Right renal cortex interstitium (tissue), 3 donors: ENCODE results near the gene ZCCHC14. TPM values are rescaled to one million over a fixed set of nuclear protein-coding genes. Genes with fewer than 3 reads are reported as not detected.
A peak's percentile ranks its signal among the peaks of the same experiment; 100 is the strongest.

Source experiments
- DNase-seq, 3 donors: peaks; one replicate each; pipeline ENCODE4 v3.0.0-alpha.2; 2013; ENCODE audit warnings: low read depth in 3 of 3, low spot score in 2 of 3
- polyA plus RNA-seq, 3 donors: library from polyadenylated mRNA; unstranded; fragments of 120-200 nt; gene quantifications; one replicate each; pipeline ENCODE4 v1.2.1, GENCODE V29; 2013; ENCODE audit not compliant: insufficient read length in 3 of 3

Gene ZCCHC14
- polyA plus RNA-seq, 3 donors: 28.6 to 32.1 (median 30.7) TPM

DNA sequence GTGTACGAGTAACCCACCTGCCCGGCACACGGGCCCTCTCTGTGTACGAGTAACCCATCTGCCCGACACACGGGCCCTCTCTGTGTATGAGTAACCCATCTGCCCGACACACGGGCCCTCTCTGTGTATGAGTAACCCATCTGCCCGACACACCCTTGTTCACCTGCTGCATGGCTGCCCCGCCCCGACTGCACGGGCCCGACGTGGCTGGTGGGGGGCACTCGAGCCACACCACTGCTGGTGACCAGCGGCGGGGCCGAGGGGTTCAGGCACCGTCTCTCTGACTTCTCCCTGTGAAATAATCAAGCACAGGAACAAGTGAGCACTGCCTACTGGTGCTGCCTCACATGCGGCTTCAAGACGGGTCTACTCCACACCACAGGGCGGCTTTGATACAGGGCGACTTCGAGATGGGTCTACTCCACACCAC is 78.6 kb downstream of the ZCCHC14 start:
- no peak for DNase-seq

DNA sequence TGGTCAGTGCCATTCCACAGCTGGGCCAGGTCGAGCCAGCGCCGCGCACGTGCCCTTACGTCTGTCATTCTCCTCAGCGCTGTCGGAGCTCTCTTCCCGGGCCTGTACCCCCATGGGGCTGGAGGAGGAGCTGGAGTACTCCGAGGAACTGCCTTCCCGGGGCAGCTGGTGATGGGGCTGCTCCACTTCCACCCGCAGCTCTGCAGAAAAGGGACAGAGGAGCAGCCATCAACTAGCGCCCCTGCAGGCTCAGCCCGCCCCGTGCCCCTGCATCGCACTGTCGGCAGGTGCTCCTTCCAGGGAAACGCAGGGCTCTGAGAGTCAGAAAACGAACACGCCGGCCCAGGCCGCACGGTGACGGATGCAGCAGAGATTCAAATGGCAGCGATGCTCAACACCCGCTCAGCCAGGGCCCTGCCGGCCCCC is 79.8 kb downstream of the ZCCHC14 start:
- DNase-seq: no peak

DNA sequence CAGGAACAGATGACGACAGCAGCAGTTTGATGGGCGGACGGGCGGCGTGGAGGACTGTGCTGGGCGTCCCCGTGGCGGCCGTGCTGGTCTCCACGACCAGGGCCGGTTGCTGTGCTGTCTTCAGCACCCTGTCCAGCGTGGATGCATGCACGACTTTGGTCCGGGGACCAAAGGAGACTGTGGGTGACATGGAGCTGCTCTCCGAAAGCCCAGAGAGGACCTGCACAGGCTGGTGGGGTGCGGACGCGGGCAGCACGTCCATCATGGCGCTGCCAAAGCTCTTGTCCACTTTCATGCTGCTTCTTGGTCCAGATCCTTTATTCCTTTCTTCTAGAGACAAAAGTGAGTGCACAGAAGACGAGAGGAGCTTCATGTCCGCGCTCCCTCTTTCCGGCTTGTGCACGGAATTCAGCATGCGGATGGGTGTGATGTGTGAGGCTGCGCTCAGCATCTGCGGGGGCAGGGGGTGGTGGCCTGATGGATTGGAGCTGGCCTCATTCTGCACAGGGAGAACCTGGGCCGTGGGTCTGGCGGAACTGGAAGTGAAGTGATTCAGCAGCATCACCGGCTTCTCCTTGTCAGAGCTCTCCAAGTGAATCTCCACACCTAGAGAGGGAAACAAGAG is 80.3 kb downstream of the ZCCHC14 start:
- no peak for DNase-seq

DNA sequence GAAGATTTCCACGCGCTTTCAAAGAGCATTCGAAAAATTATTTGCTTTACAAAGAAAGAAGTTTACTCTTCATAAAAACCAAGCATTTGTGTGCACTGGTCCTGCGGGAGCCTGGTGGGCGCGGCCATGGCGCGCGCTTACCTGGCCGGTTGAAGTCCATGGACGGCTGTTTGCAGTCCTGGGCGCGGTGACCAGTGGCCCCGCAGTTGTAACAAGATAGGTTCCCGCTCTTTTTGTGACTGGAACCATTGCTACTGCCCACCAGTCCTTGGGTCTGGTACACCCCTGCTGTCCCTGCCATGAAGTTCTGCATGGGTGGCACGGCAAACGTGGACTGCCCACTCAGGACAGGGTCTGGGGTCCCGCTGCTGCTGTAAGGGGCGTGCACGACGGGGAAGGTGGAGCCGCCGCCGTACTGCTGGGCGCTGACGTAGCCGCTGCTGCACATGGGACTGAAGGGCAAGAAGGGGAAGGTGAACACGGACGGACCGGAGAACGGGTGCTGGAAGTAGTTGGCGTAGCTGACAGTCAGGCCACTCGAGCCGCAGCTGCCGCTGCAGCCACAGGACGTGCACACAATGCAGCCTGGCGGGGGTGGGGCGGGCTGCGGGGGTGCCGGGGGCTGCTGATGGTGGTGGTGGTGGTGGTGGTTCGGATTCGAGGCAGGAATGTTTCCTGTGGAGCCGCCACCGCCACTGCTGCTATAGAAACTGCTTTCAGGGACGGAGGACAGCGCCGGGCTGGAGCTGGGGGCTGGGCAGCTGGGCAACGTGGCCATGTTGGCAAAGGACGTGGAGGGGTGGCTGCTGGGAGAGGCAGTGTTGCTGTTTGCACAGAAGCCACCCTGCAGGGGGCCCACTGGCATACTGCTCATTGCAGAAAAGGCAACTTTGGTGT is 81.2 kb downstream of the ZCCHC14 start:
- no peak for DNase-seq

DNA sequence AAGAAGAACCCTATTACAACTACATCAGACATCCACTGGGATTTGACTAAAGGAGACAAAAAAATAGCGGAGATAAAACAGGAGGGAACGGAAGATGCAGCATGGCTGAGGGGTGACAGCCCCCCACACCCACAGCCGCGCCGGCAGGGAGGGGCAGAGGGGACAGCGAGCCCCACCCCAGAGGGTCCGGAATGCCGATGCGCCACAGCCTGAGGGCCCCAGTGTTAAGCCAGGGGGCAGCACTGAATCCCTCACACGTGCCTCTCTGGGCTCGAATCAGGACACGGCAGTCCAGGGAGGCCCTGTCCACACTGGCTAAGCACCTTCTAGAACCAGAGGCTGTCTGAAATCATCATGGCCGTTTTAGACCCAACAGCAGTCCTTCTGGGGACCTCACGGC is 81.9 kb downstream of the ZCCHC14 start:
- no peak for DNase-seq

DNA sequence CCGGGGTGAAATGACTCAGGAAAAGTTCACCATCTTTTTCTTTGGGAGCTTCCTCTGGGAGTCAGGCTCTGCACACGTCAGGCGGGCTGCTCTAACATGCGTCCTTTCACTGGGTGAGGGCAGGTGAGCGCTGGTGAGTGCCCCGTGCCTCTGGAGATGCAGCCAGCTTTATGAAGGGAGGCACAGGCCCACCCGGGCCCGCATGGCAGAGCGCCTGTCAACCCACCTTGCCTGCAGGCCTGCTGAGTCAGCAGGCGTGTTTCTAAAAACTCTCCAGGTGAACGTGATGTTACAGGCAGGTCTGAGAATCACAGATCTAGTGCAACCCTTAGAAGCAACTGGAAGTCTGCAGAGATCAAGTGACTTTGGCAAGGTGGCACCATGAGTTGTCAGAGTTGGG is 82.3 kb downstream of the ZCCHC14 start:
- no peak for DNase-seq

DNA sequence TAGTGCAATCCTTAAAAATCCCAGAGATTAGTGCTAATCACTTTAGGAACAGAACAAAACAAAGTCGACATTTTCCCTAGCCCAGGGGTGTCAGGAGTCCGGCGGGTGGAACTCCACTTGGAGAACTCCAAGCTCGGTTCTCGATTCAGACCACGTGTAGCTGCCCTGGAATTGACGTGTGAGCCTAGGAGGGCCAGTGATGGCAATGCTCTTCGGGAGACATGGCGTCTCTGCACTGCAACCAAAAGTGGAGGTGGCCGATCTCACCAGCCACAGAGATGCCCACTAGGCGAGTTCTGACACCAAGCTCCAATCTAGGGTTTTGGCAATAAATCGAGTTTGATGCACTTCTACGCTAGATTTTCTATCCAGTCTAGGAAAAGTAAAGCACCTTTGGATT is 83.0 kb downstream of the ZCCHC14 start:
- DNase-seq: no peak

DNA sequence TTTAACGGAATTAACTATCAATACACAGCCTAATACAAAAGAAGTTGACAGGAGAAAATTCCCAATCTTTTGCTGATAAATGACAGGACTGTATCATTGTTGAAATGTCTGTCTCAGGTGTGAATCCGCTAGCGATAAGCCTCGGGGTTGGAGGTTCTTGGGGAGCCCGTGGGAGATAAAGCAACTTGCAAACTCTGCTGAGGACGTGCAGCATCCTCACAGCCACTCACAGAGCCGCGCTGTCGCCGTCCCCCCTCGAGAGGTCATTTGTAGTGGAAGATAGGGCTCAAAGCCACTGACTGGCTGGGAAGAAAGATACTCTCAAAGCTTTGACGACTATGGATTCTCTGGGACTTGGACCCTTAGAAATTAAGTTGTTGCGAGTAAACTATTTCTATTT is 83.7 kb downstream of the ZCCHC14 start:
- DNase-seq: no peak

DNA sequence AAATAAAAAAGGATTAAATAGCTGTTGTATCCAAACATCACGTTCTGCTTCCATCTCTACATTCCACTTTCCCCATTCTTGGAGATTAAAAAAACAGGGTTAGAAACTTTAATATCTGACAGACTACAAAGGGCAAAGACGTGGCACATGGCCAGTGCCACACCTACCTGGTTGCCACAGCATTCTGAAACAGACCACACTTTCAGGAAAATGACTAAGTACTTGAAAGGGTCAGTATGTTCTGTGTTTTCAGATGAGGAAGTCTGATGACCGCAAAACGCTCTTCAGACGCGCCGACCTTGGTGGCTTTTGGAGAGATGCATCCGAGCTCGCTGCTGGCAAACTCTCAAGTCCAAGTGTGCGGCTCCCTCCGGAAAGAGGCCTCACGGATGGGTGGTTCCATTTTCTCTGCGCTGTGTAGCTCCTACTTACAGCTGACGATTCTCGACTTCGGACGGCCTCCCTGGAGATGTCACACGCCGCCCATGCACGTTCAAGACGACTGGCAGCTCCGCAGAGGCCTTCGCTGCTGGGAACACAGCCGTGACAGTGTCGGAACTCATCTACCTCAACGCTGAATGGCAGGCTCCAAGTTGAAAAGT is 85.2 kb downstream of the ZCCHC14 start:
- no peak for DNase-seq

DNA sequence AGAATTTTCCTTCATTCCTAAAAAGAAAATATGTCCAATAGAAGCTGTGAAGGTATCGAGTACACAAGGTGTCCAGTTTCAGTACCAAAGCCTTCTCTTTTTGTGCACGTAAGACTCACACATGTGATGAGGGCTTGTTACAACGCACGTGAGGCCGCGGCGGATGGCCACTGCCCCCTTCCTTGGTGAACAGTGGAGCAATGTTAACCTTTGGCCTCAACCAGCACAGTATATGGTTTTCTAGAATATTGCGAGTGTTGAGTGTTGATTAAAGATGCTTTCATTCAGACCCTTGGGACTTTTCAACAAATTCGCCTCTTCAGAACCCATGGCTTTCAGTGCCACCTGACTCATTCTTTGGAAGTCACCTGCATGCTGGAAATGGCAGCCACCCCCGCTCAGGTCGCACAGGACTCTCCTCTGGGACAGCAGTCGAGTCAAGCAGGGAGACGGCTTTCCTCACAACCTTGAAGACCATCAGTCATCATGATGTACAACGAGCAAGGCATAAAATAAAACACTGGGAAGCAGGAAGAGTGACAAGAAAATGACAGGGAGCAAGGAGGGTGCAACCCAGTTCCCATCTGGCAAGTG is 86.2 kb downstream of the ZCCHC14 start:
- no peak for DNase-seq

DNA sequence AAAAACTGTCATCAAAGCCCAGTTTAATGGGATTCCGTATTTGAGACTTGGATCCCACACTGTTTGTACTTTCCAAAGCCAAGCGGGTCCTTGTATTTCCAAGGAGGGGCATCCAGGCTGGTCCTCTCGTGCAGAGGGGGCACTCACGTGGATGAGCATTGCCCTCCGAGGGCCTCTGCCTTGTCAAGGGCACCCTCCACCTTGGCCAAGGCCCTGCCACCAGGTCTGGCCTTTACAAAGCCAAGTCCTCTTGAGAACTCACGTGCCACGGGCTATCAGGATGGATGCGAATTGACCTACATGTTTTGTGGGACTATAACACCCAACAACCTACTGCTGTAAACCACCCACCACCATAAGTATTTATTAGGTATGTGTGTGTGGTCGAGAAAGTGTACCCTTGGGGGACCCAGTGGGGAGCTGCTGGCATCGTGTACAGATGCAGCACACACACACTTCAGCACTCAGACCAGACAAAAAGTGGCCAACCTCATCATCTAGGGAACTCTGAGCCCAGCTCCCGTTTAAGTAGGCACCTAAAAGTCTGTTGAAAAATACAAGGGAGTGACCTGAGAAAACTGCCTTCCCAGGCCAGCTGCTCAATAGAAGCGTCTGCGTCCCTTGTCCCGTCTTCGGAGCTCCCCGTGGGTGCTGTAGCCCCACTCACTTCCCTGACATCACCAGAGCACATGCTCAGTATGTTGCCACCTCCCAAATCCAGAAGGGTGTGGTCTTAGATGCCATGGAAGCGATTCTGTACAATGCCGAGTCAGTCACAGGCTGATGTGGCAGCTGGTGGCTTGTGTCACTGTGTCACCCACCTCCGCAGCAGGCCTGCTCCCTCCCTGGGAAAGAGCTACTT is 87.8 kb downstream of the ZCCHC14 start:
- DNase-seq: no peak

DNA sequence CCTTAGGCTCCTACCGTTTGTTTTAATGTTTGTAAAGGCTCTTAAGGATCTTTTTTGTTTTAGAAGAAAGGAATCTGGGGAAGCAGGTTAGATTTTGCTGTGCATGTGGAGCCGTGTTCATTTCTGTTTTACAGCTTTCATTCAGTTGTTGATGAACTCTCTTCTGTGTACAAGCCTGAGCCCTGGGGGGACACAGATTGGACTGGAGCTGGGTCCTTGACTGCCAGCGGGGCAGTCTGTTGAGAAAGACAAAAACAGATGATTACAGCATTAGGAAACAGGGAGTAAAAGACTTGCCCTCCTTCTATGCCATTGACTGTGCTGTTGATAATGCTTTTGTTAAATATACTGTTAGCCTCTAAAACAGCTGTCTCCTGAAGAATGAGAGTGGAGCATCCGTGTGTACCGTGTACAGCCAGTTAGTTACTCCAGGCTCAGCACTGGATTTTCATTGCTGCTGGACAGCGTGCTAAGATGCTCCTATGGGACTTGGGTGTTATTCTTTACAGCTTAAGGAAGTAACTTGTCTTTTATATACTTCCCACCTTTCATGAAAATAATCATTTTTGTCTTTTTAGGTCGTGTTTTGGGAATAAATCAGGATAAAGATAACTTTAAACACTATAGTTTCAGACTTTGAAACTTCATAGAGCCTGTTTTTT is 97.5 kb downstream of the ZCCHC14 start:
- DNase-seq: no peak

DNA sequence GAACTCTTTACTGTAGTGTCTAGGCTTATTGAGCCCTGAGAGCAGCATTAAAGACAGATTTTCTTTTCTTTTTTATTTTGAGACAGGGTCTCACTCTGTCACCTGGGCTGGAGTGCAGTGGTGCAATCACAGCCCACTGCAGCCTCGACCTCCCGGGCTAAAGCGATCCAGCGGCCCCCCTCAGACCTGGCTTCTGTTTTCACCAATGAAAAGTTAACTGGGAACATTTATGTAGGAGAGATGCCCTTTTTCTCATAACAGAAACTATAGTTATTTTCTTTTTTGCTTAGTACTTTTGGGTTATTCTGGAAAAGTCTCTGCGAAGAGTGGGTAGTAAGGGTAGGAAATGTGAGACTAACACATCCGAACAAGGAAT is 99.2 kb downstream of the ZCCHC14 start:
- DNase-seq: no peak

DNA sequence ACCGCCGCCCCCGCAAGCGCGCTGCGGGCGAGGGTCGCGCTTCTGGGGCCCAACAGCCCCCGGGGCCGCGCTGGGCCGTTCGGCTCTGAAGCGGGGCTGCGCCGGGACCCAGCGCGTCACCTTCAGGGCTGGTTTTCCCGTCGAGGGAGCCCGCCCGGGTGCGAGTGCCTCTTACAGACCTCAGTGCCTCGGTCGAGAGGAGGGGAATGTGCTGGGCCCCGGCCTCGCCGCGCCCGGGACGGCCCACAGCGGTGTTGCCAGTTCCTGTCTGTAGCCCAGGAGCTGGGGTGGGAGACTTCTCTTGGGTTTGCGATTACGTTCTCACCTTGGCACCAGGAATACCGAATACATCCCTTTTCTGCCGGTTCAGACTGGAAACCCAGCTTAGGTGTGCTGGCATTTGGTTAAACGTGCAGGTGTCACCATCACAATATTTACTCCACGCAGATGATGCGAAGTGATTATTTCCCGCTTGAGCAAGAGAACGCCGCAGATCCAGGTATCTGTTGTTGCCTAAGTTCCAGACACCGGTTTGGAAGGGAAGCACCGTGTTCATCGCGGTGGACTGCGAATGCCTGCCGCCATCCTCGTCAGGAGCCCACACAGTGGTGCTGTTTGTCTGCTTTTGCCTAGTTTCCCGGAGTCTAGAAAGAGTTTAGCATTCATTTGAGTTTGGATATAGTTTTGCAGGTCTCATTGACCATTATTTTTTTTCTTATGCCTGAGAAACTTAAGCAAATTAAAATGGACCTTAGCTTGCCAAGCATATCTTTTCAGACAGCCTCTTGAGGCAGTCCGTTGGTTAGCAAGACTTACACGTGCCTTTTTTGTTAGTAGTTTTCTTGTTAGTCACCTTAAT is 99.8 kb downstream of the ZCCHC14 start:
- no peak for DNase-seq

DNA sequence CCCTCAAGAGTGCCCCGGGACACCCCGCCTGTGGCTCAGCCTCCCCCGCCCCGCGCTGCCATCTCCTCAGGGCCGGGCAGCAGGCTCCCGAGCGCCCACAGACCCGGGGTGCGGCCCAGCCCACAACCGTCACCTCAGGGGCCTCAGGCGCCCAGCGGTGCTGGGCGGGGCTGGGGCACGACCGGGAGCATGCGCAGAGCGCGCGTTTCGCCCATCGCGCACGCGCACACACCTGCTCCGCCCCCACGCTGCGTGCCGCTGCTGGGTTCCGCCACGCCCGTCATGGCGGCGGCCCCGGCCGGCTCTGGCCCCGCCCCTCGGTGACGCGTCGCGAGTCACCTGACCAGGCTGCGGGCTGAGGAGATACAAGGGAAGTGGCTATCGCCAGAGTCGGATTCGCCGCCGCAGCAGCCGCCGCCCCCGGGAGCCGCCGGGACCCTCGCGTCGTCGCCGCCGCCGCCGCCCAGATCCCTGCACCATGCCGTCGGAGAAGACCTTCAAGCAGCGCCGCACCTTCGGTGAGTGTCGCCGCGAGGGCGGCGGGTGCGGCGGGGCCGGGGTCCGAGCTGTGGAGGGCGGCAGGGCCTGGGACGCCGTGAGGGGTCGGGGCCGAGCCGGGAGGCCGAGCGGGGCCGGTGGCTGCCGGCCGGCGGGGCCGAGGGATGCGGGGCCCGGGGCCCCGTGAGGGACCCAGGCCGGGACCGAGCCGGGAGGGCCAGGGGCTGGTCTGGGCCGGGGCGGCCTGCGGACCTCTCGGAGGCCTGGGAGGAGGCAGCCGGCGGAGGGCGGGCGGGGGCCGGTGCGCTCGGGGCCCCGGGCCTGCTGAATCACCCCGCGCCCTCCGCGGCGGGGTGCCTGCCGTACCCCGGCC is 100.6 kb downstream of the ZCCHC14 start, which contains the start of gene MAP1LC3B:
Gene MAP1LC3B (plus strand): TSS at position 387 of the 871 bp plus-strand sequence. CDS start 92 bp downstream, at position 479.
- DNase-seq: peak; percentile 89 to 94 (median 92)

DNA sequence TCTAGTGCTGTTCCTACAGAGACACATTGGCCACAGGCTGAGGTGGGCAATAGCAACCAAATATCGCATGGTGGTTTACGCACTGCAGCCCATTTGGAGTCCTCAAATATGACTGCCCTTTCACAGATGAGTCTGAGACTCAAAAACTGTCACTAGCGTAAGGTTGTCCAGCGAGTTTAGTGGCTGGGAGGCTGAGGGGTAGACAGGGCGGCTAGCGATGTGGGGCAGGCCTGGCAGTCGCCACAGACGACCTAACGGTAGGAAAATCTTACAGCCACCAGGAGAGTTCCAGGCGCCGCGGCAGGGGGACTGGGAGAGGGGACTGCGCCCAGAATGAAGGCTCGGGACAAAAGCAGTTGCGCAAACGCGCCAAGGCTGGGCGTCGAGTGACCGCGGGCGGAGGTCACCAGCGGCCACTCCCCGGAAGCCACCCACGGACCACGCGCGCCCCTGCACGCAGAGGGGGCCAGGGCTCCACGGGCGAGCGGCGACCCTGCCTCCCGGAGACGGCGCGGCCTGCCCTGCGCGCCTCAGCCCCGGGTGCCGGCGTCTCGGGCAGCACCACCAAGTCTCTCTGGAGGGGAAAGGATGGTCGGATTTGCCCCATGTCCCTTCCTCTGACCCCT is 101.4 kb downstream of the ZCCHC14 start:
- no peak for DNase-seq

DNA sequence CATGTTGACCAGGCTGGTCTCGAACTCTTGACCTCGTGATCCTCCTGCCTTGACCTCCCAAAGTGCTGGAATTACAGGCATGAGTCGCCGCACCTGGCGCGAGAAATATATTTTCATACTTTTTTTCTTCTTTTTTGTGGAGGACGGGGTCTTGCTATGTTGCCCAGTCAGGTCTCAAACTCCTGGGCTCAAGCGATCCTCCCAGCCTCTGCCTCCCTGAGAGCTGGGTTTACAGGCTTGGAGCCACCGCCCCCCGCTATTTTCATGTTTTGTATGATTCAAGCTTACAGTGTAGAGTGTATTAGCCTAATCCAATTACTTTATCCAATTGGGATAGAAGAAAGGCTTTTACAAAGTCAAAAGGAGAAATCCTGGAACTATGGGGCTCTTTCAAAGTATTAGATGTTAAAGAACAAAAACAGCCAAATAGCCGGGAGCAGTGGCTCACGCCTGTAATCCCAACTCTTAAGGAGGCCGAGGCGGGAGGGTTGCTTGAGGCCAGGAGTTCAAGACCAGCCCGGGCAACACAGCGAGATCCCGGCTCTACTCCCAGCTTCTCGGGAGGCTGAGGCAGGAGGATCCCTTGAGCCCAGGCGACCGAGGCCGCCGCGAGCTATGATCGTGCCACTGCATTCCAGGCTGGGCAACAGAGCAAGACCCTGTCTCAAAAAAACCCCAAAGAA is 102.0 kb downstream of the ZCCHC14 start:
- no peak for DNase-seq
